SK-N-SH treated with all-trans-retinoic acid at 6 μM for 48 hours (cell line): ENCODE data around the gene EXOC4.

Experiments used
- ARNTL ChIP-seq: fragments of 450-650 bp; formaldehyde crosslinking; IDR thresholded peaks from 2 replicates; pipeline ENCODE4 v1.5.0; 2020; ENCODE audit warnings: low read depth, mild to moderate bottlenecking, moderate library complexity, borderline replicate concordance
- BACH2 ChIP-seq: fragments of 250-450 bp; sonication (Bioruptor Pico); IDR thresholded peaks from 2 replicates; pipeline ENCODE4 v1.9.0; 2021; ENCODE audit warnings: mild to moderate bottlenecking, borderline replicate concordance
- CSDC2 ChIP-seq: fragments of 250-450 bp; sonication (Bioruptor Pico); IDR thresholded peaks from 2 replicates; pipeline ENCODE4 v1.5.0; 2020; ENCODE audit warnings: mild to moderate bottlenecking, moderate library complexity
- ESRRG ChIP-seq: fragments of 250-450 bp; sonication (Bioruptor Pico); IDR thresholded peaks from 2 replicates; pipeline ENCODE4 v1.6.1; 2021; ENCODE audit warnings: mild to moderate bottlenecking
- RARB ChIP-seq: fragments of 250-450 bp; sonication (Bioruptor Pico); IDR thresholded peaks from 2 replicates; pipeline ENCODE4 v1.8.0; 2021; ENCODE audit warnings: mild to moderate bottlenecking, moderate library complexity
- ZFP30 ChIP-seq: fragments of 450-650 bp; formaldehyde crosslinking; IDR thresholded peaks from 2 replicates; pipeline ENCODE4 v1.5.0; 2022; ENCODE audit warnings: mild to moderate bottlenecking, moderate library complexity
- ZNF565 ChIP-seq: fragments of 450-650 bp; formaldehyde crosslinking; conservative IDR thresholded peaks from 2 replicates; pipeline ENCODE4 v1.5.0; 2020; ENCODE audit warnings: low read depth, mild to moderate bottlenecking, moderate library complexity
- ZNF70 ChIP-seq: fragments of 450-650 bp; formaldehyde crosslinking; IDR thresholded peaks from 2 replicates; pipeline ENCODE4 v1.5.0; 2020; ENCODE audit warnings: mild to moderate bottlenecking, moderate library complexity

GRCh38 chr7:133517766-133518165 is 264.9 kb downstream of the EXOC4 start:
- TF ChIP-seq CSDC2 (CRISPR knock-in tag) (no peak), ESRRG (CRISPR knock-in tag) (no peak), ZNF565 (no peak), BACH2 (no peak), ARNTL (CRISPR knock-in tag) (no peak), ZNF70 (CRISPR knock-in tag) (no peak), RARB (CRISPR knock-in tag) (no peak), ZFP30 (CRISPR knock-in tag) (no peak)
